NB4 (cell line): ENCODE results near the gene LRPPRC.

Experiments used
- POLR2A ChIP-seq: IDR thresholded peaks from 2 replicates; pipeline ENCODE4 v1.6.1; 2011; ENCODE audit warnings: mild to moderate bottlenecking; ENCODE audit not compliant: insufficient read length; ENCODE audit errors: extremely low read depth
- TF ChIP-seq, protein P1 (sequence below): IDR thresholded peaks from one replicate; pipeline ENCODE4 v1.5.1; 2012; ENCODE audit warnings: low read depth, low read length
- TF ChIP-seq, protein P2 (sequence below): IDR thresholded peaks from 2 replicates; pipeline ENCODE4 v1.6.1; 2011; ENCODE audit warnings: low read depth, low read length

DNA sequence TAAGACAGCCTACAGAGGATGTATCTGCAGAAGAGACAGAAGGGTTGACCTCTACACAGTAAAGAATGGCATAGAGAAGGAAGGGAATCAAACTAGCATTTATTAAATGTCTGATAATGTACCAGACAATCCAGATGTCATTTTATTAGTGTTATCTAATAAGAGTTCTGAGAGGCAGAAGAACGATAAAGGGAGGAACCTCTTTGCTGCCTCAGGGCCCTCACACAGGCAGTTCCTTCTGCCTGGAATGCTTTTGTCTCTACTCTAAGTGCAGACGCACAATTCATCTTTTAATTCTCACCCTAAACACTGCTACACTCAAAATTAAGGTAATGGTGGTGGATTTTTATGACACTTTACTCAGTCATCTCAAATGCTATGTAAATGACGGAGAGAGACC is 64.5 kb downstream of the LRPPRC start:
- no peak for TF ChIP-seq POLR2A
- TF ChIP-seq, protein P1, sequence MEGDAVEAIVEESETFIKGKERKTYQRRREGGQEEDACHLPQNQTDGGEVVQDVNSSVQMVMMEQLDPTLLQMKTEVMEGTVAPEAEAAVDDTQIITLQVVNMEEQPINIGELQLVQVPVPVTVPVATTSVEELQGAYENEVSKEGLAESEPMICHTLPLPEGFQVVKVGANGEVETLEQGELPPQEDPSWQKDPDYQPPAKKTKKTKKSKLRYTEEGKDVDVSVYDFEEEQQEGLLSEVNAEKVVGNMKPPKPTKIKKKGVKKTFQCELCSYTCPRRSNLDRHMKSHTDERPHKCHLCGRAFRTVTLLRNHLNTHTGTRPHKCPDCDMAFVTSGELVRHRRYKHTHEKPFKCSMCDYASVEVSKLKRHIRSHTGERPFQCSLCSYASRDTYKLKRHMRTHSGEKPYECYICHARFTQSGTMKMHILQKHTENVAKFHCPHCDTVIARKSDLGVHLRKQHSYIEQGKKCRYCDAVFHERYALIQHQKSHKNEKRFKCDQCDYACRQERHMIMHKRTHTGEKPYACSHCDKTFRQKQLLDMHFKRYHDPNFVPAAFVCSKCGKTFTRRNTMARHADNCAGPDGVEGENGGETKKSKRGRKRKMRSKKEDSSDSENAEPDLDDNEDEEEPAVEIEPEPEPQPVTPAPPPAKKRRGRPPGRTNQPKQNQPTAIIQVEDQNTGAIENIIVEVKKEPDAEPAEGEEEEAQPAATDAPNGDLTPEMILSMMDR = no peak
- TF ChIP-seq, protein P2, sequence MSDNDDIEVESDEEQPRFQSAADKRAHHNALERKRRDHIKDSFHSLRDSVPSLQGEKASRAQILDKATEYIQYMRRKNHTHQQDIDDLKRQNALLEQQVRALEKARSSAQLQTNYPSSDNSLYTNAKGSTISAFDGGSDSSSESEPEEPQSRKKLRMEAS = no peak
